ENCODE data around the gene FAM174B. TPM values are rescaled to one million over a fixed set of nuclear protein-coding genes. Genes with fewer than 3 reads are reported as not detected.

FAM174B gene
- total RNA-seq, 1 donor from 2014 or later, result 18.9 TPM

DNA sequence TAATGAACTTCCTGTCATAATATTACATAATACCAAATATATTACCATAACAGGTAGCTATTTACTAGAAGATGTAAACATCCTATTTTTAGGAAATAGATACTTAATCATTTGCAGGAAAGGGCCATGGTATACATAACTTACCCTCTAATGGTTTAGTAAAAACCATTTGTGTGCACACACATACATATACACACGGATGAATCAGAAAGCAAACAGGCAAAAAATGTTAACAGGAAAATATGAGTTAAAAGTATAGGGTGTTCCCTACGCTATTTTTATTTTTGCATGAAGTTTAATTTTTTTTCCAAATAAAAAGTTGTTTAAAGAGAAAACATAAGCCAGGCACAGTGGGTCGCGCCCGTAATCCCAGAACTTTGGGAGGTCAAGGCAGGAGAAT, 34.6 kb downstream of the FAM174B start:
- H3K36me3 ChIP-seq (ENCODE audit: control insufficient read depth, insufficient read depth, low read length), result no peaks in the 10 kb centered on the region
- TF ChIP-seq, protein P1, sequence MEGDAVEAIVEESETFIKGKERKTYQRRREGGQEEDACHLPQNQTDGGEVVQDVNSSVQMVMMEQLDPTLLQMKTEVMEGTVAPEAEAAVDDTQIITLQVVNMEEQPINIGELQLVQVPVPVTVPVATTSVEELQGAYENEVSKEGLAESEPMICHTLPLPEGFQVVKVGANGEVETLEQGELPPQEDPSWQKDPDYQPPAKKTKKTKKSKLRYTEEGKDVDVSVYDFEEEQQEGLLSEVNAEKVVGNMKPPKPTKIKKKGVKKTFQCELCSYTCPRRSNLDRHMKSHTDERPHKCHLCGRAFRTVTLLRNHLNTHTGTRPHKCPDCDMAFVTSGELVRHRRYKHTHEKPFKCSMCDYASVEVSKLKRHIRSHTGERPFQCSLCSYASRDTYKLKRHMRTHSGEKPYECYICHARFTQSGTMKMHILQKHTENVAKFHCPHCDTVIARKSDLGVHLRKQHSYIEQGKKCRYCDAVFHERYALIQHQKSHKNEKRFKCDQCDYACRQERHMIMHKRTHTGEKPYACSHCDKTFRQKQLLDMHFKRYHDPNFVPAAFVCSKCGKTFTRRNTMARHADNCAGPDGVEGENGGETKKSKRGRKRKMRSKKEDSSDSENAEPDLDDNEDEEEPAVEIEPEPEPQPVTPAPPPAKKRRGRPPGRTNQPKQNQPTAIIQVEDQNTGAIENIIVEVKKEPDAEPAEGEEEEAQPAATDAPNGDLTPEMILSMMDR (IDR thresholded peaks at IDR 0.05; ENCODE audit: insufficient read depth, low read length, poor library complexity, severe bottlenecking), result no peak
- no peaks in the 10 kb centered on the region for H3K27me3 ChIP-seq (ENCODE audit: control insufficient read depth, insufficient read depth, low read length)
- no peak for DNase-seq (ENCODE audit: low read depth)
- no peak overlapping the region for H3K4me3 ChIP-seq (ENCODE audit: low read depth, low read length)

DNA sequence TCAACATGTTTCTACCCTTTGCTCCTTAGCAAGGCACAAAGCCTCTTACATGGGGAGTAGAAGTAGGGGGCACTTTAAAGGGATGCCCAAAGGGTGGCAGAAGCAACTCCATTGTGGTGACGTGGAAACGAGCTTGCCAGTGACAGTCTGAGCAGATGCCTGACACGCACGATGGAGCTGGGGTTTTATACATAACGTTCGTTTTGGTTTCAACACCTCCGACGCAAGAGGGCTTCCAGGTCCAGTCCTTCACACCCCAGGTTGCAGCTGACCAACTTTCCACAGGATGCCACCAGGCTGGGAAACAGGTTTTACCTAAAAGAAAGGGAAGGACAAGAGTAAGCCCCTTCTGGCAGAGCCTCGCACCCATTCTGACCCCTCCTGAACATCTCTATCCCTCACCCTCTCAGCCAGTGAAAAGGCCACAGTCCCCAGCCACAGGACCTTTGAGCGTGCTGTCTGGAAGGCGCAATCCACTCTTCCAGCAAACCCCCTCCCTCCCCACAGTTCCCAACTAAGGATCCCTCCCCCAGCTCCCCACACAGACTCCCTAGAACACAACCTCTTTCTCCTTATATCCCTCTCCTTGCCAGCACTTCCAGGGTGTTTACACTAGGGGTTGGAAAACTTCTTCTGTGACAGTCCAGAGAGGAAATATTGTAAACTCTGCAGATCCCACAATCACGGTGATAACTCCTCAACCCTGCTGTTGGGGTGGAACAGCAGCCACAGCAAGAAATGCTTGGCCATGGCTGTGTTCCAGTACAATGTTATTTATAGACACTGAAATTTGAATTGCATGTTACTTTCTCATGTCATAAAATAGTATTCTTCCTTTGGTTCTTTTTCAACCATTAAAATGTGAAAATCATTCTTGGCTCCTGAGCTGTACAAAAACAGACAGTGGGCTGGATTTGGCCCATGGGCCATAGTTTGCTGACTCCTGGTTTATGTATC, 36.2 kb downstream of the FAM174B start:
- Histone ChIP-seq H3K4me3 (ENCODE audit: low read depth, low read length) (no peak overlapping the region), H3K27me3 (ENCODE audit: control insufficient read depth, insufficient read depth, low read length) (no peaks in the 10 kb centered on the region), H3K36me3 (ENCODE audit: control insufficient read depth, insufficient read depth, low read length) (no peaks in the 10 kb centered on the region)
- TF ChIP-seq, protein P1 (IDR thresholded peaks at IDR 0.05; ENCODE audit: insufficient read depth, low read length, poor library complexity, severe bottlenecking), result no peak
- DNase-seq (ENCODE audit: low read depth), result no peak

DNA sequence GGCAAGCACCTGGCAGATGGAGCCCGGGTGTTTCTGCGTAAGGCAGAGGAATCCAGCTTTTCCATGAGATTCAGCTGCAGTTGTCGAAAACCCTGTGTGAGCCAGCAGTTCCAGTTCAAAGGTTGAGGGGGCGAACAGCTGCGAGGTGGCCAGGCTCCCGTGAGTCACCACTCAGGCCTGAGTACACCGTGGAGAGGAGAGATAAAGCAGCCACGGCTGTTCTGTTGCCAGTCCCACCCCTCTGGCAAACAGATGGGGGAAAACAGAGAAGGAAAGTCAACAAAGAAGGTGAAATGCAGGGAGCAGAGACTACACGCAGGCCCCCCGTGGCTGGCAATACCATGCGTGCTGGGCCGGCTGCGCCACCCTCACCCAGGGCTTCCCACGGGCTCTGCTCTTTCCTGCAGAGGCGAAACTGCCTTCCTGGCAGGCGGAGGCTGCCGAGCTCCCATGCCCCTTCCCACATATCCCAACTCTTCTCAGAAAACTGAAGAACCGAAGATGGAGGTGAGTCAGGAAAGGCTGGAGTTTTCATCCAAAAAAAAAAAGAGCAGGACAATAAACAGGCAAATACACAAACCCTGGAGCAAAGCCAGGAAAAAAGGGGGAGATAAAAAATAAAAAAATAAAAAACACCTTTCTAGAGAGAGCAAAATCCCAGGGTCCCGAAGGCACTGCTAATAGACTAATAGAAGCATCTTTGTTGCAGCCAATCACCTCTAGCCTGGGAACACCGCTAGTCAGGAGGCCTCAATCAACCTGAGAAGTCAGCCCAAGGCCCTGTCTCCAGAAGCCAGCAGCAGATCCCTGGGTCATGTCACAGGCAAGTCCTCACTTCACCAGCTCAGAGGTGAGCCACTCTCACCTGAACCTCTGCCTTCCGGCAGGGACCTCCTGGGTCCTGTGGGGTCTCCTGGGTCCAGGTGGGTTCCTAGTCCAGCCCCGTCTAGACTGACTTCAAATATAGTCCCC, 37.7 kb downstream of the FAM174B start:
- TF ChIP-seq, protein P1 (IDR thresholded peaks at IDR 0.05; ENCODE audit: insufficient read depth, low read length, poor library complexity, severe bottlenecking), result no peak
- H3K4me3 ChIP-seq (ENCODE audit: low read depth, low read length), result no peak overlapping the region
- no peak for DNase-seq (ENCODE audit: low read depth)

DNA sequence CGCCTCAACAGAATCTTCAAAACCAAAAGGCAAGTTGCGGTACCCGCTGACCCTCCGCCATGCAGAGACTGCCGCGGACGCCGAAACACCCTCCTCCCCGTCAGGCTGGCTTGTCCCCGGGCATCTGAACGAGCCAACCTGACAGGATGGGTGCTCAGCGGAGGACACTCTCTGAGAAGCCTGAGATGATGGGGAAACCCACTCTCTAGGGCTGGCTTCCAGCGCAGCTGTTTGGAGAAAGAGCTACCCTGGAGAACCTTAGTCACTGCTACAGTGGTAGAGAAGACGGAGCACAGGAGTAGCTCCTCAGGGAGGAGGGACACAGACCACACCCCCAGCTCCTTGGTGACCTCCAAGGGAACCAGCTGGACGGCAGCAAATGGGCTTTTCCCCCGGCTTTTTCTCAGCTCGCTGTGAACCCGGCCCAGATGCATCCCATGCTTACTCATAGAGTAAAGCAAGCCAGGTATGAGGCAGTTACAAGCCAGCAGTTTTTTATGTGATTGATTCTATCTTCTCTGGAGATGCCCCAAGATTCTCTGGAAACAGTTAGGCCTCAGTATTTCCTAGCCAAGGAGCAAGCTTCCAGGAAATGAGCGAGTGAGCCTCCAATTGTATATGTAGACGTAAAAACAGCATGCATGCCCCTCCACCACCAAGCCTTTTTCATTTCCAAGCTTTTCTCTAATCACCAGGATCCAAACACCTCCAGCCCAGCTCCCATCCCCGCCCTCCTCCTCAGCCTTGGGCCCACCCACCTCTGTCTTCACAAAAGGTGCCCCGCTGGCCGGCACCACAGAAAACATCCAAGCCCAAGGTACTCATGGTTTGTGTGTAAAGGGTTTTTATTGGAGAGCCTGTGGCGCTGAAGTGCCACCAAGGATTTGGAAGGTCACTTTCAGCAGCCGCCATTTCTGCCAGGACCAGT, 38.7 kb downstream of the FAM174B start:
- TF ChIP-seq, protein P1 (IDR thresholded peaks at IDR 0.05; ENCODE audit: insufficient read depth, low read length, poor library complexity, severe bottlenecking), result no peak
- Histone ChIP-seq H3K36me3 (ENCODE audit: control insufficient read depth, insufficient read depth, low read length) (no peaks in the 10 kb centered on the region), H3K27me3 (ENCODE audit: control insufficient read depth, insufficient read depth, low read length) (no peaks in the 10 kb centered on the region), H3K4me3 (ENCODE audit: low read depth, low read length) (no peak overlapping the region)
- DNase-seq (ENCODE audit: low read depth), result no peak

More for the DNA sequence above, 37.7 kb downstream of the FAM174B start:
- Histone ChIP-seq H3K36me3 (ENCODE audit: control insufficient read depth, insufficient read depth, low read length) (no peaks in the 10 kb centered on the region), H3K27me3 (ENCODE audit: control insufficient read depth, insufficient read depth, low read length) (no peaks in the 10 kb centered on the region)
